Measurements from ENCODE around the gene MINDY4.

MINDY4 gene

GRCh38 chr7:30914596-30914995 lies 143.4 kb downstream of the MINDY4 start:
- no peak for DNase-seq (ENCODE audit: low read depth)
- TF ChIP-seq, protein P1, sequence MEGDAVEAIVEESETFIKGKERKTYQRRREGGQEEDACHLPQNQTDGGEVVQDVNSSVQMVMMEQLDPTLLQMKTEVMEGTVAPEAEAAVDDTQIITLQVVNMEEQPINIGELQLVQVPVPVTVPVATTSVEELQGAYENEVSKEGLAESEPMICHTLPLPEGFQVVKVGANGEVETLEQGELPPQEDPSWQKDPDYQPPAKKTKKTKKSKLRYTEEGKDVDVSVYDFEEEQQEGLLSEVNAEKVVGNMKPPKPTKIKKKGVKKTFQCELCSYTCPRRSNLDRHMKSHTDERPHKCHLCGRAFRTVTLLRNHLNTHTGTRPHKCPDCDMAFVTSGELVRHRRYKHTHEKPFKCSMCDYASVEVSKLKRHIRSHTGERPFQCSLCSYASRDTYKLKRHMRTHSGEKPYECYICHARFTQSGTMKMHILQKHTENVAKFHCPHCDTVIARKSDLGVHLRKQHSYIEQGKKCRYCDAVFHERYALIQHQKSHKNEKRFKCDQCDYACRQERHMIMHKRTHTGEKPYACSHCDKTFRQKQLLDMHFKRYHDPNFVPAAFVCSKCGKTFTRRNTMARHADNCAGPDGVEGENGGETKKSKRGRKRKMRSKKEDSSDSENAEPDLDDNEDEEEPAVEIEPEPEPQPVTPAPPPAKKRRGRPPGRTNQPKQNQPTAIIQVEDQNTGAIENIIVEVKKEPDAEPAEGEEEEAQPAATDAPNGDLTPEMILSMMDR (IDR thresholded peaks at IDR 0.05; ENCODE audit: control insufficient read depth, extremely low read depth, insufficient read depth): no peak
- no peak overlapping the region for H3K4me3 ChIP-seq (ENCODE audit: low read depth, low read length)

- no peak for DNase-seq (ENCODE audit: low read depth)
- no peak overlapping the region for H3K4me3 ChIP-seq (ENCODE audit: low read depth, low read length)
- TF ChIP-seq, protein P1 (IDR thresholded peaks at IDR 0.05; ENCODE audit: control insufficient read depth, extremely low read depth, insufficient read depth): no peak
Measured at GRCh38 chr7:30915005-30915601, 143.9 kb downstream of the MINDY4 start.

DNA sequence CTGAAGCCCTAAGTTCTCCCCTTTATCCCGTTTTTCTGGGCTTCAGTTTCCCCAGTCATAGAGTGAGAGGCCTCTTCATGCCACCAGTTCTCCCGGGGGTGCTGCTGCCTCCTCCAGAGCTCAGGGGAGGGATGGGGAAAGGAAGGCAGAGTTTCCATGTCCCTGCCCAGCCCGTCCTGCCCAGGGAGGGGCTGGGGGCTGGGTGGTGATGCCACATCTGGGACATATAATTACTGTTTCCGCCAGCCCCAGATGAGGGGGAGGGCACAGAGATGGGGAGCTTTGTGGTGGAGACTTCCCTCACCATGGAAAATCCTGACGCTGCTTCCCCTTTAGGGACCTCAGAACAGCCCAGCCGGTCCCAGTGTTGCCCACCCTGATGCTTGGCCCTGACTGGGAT lies 144.5 kb downstream of the MINDY4 start:
- DNase-seq (ENCODE audit: low read depth): no peak

DNA sequence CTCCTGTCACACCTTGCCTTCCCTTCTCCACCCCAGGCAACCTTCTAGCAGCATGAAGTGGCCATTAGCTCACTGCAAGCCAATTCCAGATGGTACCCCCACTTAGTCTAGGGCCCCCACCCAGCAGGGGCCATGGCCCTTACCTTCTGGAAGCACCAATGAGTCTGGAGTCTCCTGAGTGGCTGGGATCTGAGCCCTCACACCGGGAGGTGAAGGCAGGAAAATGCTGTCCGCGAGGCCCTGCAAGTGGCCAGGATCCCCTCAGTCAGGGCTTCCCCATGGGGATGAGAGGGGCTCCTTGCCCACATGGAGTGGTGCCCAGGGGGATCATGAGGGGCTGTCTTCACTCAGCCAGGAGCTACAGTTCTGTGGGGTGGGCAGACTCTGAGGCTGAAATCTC lies 145.0 kb downstream of the MINDY4 start:
- TF ChIP-seq, protein P1 (IDR thresholded peaks at IDR 0.05; ENCODE audit: control insufficient read depth, extremely low read depth, insufficient read depth): no peak
- no peak overlapping the region for H3K4me3 ChIP-seq (ENCODE audit: low read depth, low read length)
- no peak for DNase-seq (ENCODE audit: low read depth)

More for the DNA sequence above, 144.5 kb downstream of the MINDY4 start:
- TF ChIP-seq, protein P1 (IDR thresholded peaks at IDR 0.05; ENCODE audit: control insufficient read depth, extremely low read depth, insufficient read depth): no peak
- no peak overlapping the region for H3K4me3 ChIP-seq (ENCODE audit: low read depth, low read length)

GRCh38 chr7:30916767-30917166 lies 145.6 kb downstream of the MINDY4 start:
- no peak overlapping the region for H3K4me3 ChIP-seq (ENCODE audit: low read depth, low read length)
- TF ChIP-seq, protein P1 (IDR thresholded peaks at IDR 0.05; ENCODE audit: control insufficient read depth, extremely low read depth, insufficient read depth): no peak
- no peak for DNase-seq (ENCODE audit: low read depth)

DNA sequence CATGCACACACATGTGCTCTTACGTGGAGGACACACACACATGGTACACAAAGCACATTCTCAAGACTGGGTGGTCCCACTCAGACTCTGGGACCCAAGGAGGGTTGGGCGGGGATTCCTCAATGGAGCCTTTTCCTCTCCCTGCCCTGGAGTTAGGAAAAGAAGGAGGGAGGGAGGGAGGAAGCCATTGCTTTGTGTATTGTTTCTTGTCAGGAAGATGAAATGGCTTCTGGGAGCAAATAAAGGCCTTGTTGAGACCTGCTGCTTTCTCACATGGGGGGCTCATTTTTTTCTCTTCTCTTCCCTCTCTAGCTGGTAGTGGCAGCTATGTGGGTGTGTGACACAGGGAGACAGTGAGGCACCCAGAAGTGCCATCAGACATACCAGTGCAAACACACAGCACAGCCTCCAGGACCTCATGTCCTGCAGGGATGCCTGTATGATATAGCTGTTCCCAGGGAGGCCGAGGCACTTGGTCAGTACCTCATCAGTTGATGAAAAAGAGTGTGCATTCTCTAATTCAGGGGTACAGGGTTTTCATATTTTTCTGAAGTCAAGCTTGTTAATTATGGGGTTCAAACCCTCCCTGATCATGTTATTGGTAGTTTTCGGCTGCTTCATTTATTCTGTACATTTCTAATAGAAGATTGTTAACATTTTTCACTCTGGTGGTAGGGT lies 146.1 kb downstream of the MINDY4 start:
- no peak for DNase-seq (ENCODE audit: low read depth)
- TF ChIP-seq, protein P1 (IDR thresholded peaks at IDR 0.05; ENCODE audit: control insufficient read depth, extremely low read depth, insufficient read depth): no peak
- no peak overlapping the region for H3K4me3 ChIP-seq (ENCODE audit: low read depth, low read length)

GRCh38 chr7:30918676-30919075 lies 147.5 kb downstream of the MINDY4 start:
- no peak for DNase-seq (ENCODE audit: low read depth)

More at GRCh38 chr7:30918676-30919075, 147.5 kb downstream of the MINDY4 start:
- no peak overlapping the region for H3K4me3 ChIP-seq (ENCODE audit: low read depth, low read length)
- TF ChIP-seq, protein P1 (IDR thresholded peaks at IDR 0.05; ENCODE audit: control insufficient read depth, extremely low read depth, insufficient read depth): no peak
